Islet precursor cell (in vitro differentiated cells): ENCODE measurements around the gene CDK9.

Experiments
- DNase-seq: peaks from one replicate; pipeline ENCODE4 v3.0.0-alpha.2; 2018

The CDK9 gene

DNA sequence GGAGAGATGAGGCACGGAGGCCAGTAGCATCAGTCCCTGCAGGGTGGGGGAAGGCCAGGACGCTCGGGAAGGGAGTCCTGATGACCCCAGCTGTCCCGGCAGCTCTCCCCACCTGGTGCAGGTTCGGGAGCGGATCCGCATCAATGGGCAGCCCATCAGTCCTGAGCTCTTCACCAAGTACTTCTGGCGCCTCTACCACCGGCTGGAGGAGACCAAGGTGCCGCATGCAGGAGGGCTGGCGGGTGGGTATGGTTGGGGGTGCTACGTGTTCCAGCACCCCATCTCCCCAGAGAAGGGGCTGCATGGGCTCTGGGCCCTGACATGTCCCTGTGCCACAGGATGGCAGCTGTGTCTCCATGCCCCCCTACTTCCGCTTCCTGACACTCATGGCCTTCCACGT is 21.0 kb downstream of the CDK9 start:
- DNase-seq: no peak

DNA sequence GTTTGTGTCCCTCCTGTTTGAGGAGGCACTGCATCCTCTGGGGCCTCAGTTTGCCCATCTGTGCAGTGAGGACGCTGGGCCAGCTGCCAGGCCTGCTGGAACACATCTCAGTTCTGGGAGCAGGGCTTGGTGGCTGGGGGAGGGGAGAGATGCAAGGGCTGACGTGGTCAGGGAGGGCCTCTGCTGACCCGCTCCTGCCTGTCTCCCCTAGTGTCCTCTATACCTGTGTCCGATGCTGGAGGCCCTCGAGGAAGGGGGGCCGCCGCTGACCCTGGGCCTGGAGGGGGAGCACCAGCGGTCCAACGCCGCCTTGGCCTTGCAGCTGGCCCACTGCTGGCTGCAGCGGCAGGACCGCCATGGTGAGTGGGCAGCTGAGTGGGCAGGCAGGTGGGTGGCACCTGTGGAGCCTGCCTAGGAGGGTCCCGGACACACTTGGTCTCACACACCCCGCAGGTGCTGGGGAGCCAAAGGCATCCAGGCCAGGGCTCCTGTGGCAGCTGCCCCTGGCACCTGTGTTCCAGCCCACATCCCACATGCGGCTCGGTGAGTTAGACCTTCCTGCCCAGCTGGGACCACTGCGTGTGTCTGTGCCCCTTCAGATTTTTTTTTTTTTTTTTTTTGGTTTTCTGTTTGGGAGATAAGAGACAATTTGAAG is 22.6 kb downstream of the CDK9 start:
- DNase-seq: no peak

DNA sequence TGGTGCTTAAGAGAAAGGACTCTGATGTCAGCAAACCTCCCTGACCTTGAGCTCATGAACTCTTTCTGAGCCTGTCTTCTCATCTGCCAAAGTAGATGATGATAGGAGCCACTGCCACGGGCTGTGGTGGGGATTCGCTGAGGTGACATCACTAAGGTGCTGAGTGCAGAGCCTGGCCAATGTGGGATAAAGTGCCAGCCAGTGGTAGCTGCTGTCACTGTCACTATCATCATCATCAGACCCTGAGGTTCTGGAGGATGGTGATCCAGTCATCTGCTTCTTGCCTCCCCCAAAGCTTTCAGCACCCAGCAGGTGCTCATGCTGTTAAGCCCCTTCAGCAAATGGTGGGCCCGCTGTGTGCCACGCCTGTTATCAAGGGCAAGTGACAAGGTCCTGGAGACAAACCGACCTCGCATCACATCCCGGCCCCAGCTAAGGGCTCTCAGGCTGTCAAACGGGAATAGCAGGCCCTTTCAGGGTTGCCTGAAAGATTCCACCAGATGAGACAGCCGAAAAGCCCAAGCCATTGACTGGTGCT is 23.2 kb downstream of the CDK9 start:
- peak; percentile 55 for DNase-seq

DNA sequence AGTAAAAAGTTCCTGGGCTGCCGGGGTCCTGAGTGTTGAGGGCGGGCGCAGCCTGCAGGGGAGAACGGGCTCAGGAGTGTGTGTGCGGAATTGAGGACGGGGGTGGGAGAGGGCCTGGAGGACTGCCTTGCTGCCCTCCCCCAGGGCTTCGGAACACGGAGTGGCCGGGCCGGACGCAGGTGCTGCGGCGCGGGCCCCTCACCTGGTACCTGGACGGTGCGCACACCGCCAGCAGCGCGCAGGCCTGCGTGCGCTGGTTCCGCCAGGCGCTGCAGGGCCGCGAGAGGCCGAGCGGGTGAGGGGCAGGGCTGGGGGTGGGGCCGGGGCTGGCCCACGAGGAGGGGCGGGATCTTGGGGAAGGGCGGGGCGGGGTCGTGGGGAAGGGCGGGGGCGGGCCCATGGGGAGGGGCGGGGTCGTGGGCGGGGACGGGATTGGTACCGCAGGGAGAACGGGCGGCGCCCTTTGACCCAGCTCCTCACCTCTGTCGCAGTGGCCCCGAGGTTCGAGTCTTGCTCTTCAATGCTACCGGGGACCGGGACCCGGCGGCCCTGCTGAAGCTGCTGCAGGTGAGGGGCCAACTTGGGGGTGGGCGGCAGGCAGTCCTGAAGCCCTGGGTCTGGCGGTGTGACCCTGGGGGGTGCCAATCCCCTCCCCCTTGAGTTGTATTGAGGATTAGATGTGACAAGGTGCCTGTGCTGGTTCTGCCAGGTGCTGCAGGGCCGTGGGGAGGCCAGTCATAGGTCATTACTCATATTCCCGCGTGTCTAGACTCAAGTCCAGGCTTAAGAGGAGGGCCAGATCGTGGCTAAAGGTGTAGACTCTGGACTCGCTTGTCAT is 23.9 kb downstream of the CDK9 start:
- peak; percentile 87 for DNase-seq

DNA sequence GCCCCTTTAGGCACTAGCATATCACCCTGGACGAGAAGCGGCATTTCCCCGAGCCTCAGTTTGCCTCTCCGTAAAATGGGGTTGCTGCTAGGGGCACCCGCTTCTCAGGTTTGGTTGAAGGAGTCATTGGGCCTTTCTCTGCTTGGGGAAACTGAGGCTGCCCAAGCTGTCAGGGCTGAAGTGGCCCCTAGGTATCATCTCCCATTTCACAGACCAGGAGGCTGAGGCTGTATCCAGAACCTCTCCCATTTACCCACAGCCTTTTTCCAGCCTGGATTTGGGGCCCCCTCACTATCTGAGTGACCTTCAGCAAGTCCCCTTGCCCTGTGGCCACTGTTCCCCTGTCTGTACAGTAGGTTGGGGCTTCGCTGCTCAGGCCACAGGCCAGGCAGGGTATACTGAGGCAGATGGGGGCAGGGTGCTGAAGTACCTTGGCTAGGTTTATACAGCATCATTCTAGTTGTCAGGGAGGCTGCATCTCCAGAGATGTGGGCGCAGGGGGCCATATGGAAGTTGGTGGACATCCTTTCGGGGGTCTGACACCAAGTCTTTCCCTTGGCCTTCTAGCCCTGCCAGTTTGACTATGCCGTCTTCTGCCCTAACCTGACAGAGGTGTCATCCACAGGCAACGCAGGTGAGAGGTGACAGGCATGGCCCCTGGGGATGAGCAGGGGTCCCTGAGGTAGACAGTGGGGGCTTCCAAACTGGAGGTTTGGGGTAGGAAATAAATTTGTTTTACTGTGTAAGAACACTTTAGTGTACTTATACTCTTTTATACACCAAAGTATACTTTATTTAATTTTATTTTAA is 24.7 kb downstream of the CDK9 start:
- DNase-seq: no peak

DNA sequence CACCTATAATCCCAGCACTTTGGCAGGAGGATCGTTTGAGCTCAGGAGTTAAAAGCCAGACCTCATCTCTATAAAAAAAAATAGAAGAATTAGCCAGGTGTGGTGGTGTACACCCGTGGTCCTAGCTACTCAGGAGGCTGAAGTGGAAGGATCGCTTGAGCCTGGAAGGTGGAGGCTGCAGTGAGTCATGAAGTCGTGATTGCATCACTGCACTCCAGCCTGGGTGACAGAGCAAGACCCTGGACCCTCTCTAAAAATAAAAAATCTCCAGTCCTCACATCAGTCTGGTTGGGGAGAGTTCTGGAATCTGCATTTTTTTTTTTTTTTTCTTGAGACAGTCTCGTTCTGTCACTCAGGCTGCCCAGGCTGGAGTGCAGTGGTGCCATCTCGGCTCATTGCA is 26.2 kb downstream of the CDK9 start:
- no peak for DNase-seq

DNA sequence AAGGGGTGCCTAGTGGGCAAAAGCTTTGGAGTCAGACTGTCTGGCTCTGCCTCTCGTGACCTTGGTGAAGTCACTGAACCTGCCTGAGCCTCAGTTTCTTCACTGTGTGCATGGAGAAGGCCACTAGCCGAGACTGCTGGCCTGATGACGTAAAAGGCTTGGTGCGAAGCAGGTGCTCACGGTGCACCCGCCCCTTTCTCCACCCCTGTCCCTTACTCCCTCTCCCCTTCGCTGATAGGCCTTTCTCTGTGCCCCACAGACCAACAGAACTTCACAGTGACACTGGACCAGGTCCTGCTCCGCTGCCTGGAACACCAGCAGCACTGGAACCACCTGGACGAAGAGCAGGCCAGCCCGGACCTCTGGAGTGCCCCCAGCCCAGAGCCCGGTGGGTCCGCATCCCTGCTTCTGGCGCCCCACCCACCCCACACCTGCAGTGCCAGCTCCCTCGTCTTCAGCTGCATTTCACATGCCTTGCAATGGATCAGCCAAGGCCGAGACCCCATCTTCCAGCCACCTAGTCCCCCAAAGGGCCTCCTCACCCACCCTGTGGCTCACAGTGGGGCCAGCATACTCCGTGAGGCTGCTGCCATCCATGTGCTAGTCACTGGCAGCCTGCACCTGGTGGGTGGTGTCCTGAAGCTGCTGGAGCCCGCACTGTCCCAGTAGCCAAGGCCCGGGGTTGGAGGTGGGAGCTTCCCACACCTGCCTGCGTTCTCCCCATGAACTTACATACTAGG is 27.3 kb downstream of the CDK9 start:
- no peak for DNase-seq

DNA sequence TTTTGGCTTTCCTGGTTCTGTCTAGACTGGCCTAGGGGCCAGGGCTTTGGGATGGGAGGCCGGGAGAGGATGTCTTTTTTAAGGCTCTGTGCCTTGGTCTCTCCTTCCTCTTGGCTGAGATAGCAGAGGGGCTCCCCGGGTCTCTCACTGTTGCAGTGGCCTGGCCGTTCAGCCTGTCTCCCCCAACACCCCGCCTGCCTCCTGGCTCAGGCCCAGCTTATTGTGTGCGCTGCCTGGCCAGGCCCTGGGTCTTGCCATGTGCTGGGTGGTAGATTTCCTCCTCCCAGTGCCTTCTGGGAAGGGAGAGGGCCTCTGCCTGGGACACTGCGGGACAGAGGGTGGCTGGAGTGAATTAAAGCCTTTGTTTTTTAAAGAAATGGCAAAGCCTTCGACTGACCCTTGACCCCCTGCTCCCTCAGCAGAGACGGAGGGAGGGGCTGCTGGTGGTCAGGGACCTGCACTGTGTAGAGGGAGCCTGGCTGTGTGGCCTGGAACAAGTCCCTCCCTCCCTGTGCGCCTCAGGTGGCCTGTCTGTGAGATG is 27.9 kb downstream of the CDK9 start:
- no peak for DNase-seq

DNA sequence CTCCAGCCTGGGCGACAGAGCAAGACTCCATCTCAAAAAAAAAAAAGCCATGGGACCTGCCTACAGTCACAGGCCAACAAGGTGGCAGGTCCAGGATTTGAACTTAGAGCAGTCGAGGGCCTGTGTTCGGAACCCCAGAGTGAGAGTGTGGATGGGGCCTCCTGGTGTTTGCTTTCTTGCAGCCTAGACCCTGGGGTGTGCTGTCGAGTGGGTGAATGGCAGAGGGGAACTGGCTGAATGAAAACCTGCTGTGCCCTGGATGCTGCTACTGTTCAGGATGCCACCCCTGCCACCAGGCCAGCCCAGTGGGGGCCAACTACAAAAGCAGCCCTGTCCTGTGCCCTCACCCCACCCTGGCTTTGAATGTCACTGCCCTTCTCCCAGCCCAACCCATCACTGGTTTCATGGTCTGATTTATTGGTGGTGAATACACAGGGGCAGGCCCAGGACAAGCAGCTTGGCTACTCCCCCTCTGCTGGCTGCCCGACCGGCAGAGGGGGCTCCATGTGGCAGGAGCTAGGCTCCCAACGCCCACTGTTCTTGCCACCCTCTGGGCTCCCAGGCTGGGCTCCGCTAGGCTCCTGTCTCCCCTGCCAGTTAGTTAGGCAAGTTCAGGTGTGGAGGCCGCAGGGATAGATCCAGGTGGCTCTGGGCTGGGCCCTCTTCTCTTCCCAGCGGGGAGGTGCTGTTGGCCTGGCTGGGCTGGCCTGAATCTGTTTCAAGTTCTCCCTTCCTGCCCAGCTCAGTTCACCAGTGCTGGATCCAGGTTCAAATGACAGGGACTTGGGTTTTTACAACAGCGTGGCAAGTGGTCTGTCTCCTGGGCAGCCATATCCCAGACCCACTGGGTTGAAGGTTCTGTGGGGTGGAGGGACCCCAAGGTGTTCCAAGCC is 29.0 kb downstream of the CDK9 start:
- no peak for DNase-seq

DNA sequence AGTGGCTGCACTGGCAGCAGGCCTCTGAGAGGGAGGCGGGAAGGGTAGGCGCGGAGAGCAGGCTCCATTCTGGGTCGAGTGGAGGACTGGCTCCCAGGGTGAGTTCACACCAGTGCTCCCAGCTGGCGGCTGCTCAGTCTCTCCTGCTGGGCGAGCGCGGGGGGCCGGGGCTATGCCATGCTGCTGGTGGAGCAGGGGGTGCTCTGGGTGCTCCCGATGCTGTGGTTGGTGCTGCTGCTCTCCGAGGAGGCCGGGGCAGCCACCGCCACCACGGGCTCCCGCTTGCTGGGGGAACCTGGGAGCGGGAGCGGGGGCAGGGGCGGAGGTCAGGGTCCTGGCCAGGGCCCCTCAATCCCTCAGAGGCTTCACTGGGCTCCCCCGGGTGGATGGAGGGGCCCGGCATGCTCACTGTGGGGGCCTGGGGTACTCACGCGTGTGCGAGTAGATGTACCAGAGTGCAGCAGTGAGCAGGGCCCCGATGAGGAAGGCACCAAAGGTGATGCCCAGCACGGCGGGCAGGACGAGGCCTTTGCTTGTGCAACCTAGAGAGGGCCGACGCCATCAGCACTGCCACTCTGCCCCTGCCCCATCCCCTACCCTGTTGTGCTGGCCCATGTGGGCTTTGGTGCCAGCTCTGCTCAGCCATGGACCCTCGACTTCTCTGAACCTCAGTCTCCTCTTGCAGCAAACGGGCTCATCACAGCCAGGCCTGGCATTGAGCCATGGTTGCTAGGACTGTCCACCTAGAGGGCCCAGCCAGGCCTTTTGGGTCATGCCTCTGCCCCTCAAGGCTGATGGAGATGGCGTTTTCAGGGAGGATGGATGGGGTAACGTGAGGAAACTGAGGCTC is 29.9 kb downstream of the CDK9 start:
- no peak for DNase-seq

DNA sequence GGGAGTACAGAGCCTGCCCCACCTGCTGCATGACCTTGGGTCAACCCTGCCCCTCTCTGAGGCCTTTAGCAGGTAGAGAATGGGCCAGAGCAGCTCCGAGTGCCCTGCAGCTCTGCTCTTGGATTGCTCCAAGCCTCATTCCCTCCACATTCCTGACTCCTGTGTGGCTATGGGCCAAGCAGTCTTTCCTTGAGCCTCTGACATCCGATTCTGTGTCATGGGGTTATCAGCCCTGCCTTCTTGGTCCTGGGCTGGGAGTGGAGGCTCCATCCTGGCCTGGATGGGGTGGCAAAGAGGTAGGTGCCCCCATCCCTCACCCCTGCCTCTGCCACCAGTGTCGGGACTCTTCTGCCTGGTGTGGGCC is 30.5 kb downstream of the CDK9 start:
- DNase-seq: no peak

DNA sequence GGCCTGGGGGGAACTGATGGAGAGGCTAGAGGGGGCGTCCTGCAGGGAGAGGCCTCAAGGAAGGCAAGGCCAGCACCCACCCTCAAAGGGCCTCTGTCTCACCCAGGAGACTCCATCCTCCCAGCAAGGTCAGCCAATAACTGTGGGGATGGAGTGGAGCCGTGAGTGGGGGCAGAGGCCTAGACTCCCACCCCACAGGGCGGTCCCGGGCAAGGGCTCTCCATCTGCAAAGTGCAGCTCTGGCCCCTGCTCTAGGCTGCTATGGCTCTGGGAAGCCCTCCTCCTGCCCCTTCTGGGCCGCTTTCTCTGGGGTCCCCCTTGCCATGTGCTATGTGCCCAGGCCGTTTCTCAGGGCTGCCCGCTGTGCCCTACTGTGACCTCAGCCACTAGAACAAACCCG is 30.9 kb downstream of the CDK9 start:
- no peak for DNase-seq

DNA sequence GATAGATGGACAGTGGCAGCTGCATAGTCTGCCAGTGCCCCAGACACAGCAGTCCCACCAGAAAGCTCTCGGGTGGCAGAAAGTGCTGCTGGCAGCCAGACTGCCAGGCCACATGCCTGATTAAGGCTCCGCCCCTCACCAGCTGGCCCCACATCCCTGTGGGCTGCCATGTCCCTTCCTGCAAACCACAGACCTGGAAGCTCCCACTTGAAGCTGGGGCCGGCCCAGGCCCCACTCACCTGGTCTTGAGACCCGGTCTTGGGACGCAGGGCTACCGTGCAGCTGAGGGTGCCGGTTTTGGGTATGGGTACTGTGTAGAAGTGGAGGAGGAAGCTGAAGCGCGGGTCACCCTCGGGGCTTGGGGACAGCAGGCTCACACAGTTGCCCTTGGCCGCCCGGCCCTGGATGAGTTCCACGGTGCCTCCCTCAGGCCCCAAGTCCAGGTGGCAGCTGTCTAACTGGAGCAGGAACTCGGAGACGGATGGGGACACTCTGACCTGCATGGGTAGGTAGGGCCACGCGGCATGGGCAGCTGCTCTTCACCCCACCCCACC is 32.1 kb downstream of the CDK9 start:
- DNase-seq: peak; percentile 53

DNA sequence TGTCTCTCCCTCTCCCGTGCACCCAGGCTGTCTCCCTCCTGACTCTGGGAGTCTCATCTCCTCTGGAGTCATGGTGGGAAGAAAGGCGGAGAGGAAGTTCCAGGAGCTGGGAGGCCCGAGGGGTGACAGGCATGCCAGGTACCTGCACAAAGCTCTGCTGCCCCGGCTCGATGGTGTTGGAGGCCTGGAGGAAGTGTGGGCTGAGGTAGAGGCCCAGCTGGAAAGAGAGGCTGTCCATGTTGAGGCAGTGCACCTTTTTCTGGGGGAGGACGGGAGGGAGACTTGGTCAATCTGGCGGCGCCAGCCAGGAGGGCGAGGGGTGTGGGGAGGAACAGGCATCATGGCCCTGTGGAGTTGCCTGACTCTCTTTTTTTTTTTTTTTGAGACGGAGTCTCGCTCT is 32.7 kb downstream of the CDK9 start:
- peak; percentile 47 for DNase-seq

DNA sequence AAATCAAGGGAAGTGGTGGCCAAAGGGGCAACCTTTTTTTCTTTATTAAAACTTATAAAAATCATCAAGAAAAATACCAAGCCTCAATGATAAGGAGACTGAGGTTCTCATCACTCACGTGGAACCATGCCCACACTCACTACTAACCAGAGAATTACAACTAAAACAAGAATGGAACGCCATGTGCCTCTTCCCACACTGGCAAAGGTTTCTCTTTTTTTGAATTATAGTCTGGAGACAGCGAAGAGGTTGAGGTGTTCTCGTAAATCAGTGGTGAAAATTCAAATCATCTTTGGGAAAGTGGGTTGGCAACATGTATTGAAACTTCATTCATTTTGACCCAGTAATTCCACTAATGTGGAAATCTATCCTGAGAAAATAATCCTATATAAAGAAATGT is 36.3 kb downstream of the CDK9 start:
- no peak for DNase-seq

DNA sequence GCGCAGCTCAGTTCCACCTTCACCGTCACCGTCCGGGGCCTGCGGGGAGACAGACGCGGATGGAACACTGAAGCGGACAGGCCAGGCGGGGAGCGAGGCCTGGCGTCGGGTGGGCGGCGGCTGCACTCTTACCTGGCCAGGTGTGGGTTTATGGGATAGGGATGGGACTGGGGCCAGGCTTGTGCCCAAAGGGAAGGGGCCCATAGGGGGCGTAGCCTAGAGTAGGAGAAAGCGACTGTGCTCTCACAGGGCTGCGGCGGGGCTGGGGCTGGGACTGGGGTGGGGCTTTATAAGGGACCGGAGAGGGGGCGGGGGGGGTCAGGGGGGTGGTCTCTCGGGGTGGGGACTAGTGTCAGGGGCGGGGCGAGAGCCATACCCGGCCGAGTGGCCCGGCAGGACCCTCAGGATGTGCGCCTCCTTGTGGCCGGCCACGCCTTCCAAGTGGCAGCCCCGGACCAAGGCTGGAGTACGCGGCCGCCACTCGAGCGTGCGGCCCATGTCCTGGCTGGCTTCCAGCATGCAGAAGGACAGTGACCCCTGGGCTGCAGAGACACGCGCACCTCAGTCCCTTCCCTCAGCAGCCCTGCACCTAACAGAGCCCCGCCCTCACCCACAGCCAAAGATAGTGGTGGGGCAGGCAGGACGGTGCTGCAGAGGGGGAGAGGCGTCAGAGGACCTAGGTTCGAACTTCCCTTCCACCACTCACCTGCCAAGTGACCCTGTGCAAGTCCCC is 39.7 kb downstream of the CDK9 start:
- DNase-seq: peak; percentile 88

DNA sequence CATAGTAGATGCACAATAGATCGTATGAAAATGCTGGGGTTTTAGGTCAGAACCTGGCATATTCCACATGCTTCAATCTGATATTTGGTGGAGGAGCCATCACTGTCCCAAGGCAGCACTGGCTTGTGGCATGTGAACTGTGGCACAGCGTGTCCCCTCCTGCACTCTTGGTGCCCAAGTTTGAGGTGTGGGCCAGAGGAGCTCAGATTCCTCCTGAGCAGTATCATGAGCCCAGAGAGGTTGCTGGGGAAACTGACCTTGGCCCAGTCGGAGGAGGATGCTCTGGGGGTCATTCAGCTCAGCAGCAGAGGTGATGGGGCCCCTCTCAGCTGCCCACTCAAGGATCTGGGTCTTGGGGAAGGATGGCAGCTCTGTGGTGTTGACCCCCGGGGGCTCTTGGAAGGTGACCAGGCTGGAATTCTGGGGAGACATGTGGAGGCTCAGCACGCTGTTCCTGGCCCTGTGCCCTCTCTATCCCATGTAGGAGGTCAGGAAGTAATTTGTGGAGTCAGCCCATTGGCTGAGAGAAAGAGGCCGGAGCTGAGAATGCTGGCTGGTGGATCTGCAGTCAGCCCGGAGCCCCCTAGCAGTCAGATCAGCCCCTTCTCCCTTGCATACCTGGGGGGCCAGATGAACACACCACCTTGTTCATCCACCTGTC is 40.5 kb downstream of the CDK9 start:
- no peak for DNase-seq

DNA sequence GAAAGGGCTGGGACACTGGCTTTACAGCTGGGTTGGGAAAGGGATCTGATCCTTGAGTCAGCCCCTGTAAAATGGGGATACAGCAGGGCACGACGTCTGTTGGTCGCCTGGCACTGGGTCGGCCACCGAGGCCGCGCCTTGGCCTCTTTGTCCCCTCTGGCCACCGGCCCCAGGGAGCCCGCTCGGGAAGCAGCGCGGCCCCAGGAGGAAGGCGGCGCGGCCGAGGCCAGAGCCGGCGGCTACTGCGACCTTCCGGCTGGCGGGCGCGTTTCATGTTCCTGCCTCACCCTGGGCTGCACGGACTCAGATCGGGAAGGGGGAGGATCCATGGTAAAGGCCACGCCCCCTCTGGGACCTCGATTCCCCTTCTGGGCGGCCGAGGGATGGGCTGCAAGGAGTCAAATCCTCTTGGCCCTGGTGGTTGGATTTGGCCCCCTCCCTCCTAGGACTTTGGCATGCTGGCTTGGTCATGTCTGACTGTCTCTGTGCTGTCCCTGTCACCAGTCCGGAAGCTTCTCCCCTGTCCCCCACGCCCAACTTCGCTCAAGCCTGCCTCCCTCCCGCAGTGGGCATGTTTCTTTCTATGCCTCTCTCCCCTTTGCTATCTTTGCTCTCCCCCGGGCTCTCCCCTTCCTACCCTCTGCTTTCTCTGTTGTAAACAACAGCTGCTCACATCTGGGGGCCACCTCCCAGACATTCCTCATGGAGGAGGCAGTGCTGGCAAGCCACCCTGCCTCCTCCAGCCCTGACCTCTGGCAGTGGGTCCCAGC is 42.6 kb downstream of the CDK9 start:
- peak; percentile 95 for DNase-seq
